H1 (cell line): ENCODE results near the gene ZNF256. TPM values are rescaled to one million over a fixed set of nuclear protein-coding genes. Genes with fewer than 3 reads are reported as not detected.
A peak's percentile ranks its signal among the peaks of the same experiment; 100 is the strongest.

Source experiments
- BCL11A ChIP-seq, 2 experiments: IDR thresholded peaks; one replicate each; pipeline ENCODE4 v1.6.1; 2011; ENCODE audit warnings: low read depth in 2 of 2, low read length in 2 of 2, mild to moderate bottlenecking in 2 of 2
- CBX5 ChIP-seq: fragments of 300-800, 300-1000 bp; sonication (generic); IDR thresholded peaks from 2 replicates; pipeline ENCODE4 v1.7.1; 2016; ENCODE audit warnings: antibody characterized with exemption, low read length, low read depth
- CBX8 ChIP-seq: fragments of 300-800, 300-1000 bp; sonication (generic); IDR thresholded peaks from 2 replicates; pipeline ENCODE4 v1.7.1; 2016; ENCODE audit warnings: low read depth, low read length, borderline replicate concordance
- CEBPB ChIP-seq: IDR thresholded peaks from 2 replicates; pipeline ENCODE4 v1.6.1; 2012; ENCODE audit warnings: low read depth, low read length
- CHD1 ChIP-seq: IDR thresholded peaks from 2 replicates; pipeline ENCODE4 v1.6.1; 2012; ENCODE audit warnings: low read depth, low read length, improper control_type of control experiment
- CTBP2 ChIP-seq: IDR thresholded peaks from 2 replicates; pipeline ENCODE4 v1.7.0; 2011; ENCODE audit warnings: borderline replicate concordance, mild to moderate bottlenecking, moderate library complexity, mixed read lengths, low read length; ENCODE audit not compliant: insufficient read depth, insufficient read length
- EGR1 ChIP-seq: IDR thresholded peaks from 2 replicates; pipeline ENCODE4 v1.6.1; 2011; ENCODE audit warnings: low read depth, low read length, borderline replicate concordance
- EZH2 ChIP-seq: fragments of 200-600 bp; sonication (generic); IDR thresholded peaks from 2 replicates; pipeline ENCODE4 v1.7.1; 2012; ENCODE audit warnings: low read depth, mild to moderate bottlenecking, moderate library complexity, low read length, inconsistent platforms; ENCODE audit not compliant: severe bottlenecking
- GABPA ChIP-seq: IDR thresholded peaks from 2 replicates; pipeline ENCODE4 v1.6.1; 2011; ENCODE audit warnings: mild to moderate bottlenecking, low read length, moderate library complexity, borderline replicate concordance; ENCODE audit not compliant: insufficient read depth
- HDAC2 ChIP-seq, 2 experiments: fragments of 300-600 bp in 1 of 2; sonication (generic) in 1 of 2; IDR thresholded peaks; 2 replicates each; pipeline ENCODE4 v1.6.1; 2011 to 2012; ENCODE audit warnings: low read depth in 2 of 2, low read length in 2 of 2, mild to moderate bottlenecking in 2 of 2, moderate library complexity in 2 of 2, borderline replicate concordance in 1 of 2, inconsistent platforms in 1 of 2
- KDM5A ChIP-seq: fragments of 200-600 bp; IDR thresholded peaks from 2 replicates; pipeline ENCODE4 v1.7.1; 2012; ENCODE audit warnings: mild to moderate bottlenecking, low read length, inconsistent platforms, mixed read lengths
- NANOG ChIP-seq: IDR thresholded peaks from 2 replicates; pipeline ENCODE4 v1.6.1; 2011; ENCODE audit warnings: low read length, low read depth, mild to moderate bottlenecking, inconsistent platforms; ENCODE audit not compliant: insufficient read depth, poor library complexity, severe bottlenecking
- NRF1 ChIP-seq: IDR thresholded peaks from 2 replicates; pipeline ENCODE4 v1.6.1; 2011; ENCODE audit warnings: mild to moderate bottlenecking, low read depth, low read length, improper control_type of control experiment
- PHF8 ChIP-seq: fragments of 200-600 bp; sonication (generic); conservative IDR thresholded peaks from 2 replicates; pipeline ENCODE4 v1.7.1; 2012; ENCODE audit warnings: low read depth, mild to moderate bottlenecking, inconsistent platforms, low read length, moderate library complexity
- POLR2A ChIP-seq, 2 experiments: IDR thresholded peaks; 1 replicate in 1 of 2; 2 replicates in 1 of 2; pipeline ENCODE4 v1.6.1; 2011; ENCODE audit warnings: low read depth in 2 of 2, low read length in 2 of 2, mild to moderate bottlenecking in 2 of 2; ENCODE audit errors: control extremely low read depth in 1 of 2
- POLR2AphosphoS5 ChIP-seq: IDR thresholded peaks from 2 replicates; pipeline ENCODE4 v1.6.1; 2011; ENCODE audit warnings: low read depth, low read length
- RBBP5 ChIP-seq: IDR thresholded peaks from 2 replicates; pipeline ENCODE4 v1.7.1; 2012; ENCODE audit warnings: low read depth, mild to moderate bottlenecking, inconsistent platforms, low read length, moderate library complexity, borderline replicate concordance
- RFX5 ChIP-seq: IDR thresholded peaks from 2 replicates; pipeline ENCODE4 v1.6.1; 2011; ENCODE audit warnings: low read depth, low read length, improper control_type of control experiment, borderline replicate concordance
- RXRA ChIP-seq: IDR thresholded peaks from 2 replicates; pipeline ENCODE4 v1.6.1; 2011; ENCODE audit warnings: low read depth, mild to moderate bottlenecking, low read length, moderate library complexity; ENCODE audit not compliant: insufficient read depth
- SP1 ChIP-seq: IDR thresholded peaks from 2 replicates; pipeline ENCODE4 v1.6.1; 2011; ENCODE audit warnings: low read depth, low read length
- TAF7 ChIP-seq: optimal IDR thresholded peaks from 2 replicates; pipeline ENCODE3; 2011; ENCODE audit warnings: low read depth, mild to moderate bottlenecking, inconsistent platforms, low read length, moderate library complexity, borderline replicate concordance
- polyA plus RNA-seq, 7 experiments: library from polyadenylated mRNA; depleted of rRNA in 3 of 7; stranded (reverse) in 5 of 7; unstranded in 2 of 7; fragments of >200 nt in 5 of 7; fragments of 200-250 nt in 2 of 7; gene quantifications; 1 replicate in 5 of 7; 2 replicates in 1 of 7; 4 replicates in 1 of 7; pipeline versions ENCODE4 v1.2.1 to v1.2.3, GENCODE V29; 2011 to 2013; ENCODE audit warnings: missing spikeins in 2 of 7, mixed read lengths in 2 of 7
- total RNA-seq: library from RNA; stranded (reverse); fragmentation: NEBNext Ultra II Directional; extraction: Animal tissue kit (Norgen Biotek cat#: 25700); gene quantifications from 2 replicates; pipeline ENCODE4 v1.2.1, GENCODE V29; 2021
- TF ChIP-seq, protein P1 (sequence below): IDR thresholded peaks from 2 replicates; pipeline ENCODE4 v1.6.1; 2011; ENCODE audit warnings: low read depth, mild to moderate bottlenecking, low read length; ENCODE audit not compliant: insufficient read depth
- TF ChIP-seq, protein P2 (sequence below): IDR thresholded peaks from 2 replicates; pipeline ENCODE4 v1.6.1; 2012; ENCODE audit warnings: inconsistent platforms

ZNF256 gene
- total and polyA plus RNA-seq, 2 of the 8 experiments (the other 6 are each of a cell fraction or from before 2014, with no cell fraction given) = 6.1 to 13.5 TPM

DNA sequence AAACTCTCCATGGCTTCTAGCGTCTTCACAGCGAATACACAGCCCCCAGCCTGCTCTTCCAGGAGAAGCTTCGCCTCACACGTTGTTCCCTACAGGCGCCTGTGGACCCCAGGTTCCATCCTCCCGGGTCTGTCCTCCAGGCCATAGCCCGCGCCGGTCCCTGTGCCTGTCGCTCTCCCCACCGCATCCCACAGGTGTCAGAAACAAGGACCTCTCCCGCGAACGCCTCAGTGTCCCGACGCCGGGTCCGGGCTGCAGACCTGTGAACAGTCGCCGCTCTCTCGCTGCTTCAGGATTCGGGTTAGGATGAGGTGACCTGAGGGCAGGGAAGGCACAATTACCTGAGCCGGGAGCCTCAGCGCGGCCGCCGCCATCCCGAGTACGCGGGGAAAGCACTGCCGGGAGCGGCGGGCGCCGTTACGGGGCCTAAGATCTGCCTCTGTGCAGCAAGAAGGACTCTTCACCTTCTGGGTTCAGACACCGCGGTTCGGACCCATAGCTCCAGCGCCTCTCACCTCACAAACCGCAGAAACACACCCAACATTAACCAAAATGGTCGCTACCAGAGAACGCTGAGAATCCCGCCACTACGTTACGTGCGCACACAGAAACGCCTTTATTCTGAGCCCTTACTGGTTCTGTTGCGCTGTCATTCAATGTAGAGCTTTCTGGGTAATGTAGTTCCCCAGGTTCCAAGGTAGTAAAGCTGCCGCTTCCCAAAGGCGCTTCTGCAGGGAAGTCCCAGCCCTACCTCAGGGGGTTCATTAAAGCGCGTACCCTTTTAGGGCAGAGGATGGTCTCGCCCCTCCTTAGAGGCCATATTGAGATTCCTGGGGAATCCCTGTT lies 12.5 kb downstream of the ZNF256 start, which contains the start of gene ZNF418 (continued):
- TF ChIP-seq HDAC2 (IDR thresholded peaks at IDR 0.05; ENCODE audit: borderline replicate concordance in 1 of 2, low read depth in 2 of 2, low read length in 2 of 2) (no peak), POLR2AphosphoS5 (peak; percentile 86), KDM5A (no peak), CHD1 (peak; percentile 77), CTBP2 (no peak), CBX8 (no peak), RFX5 (no peak), CBX5 (no peak), EZH2 (no peak), PHF8 (peak; percentile 90), TAF7 (no peak), BCL11A (IDR thresholded peaks at IDR 0.05; ENCODE audit: low read depth in 2 of 2, low read length in 2 of 2) (no peak), SP1 (peak; percentile 96), POLR2A (IDR thresholded peaks at IDR 0.05; ENCODE audit: control extremely low read depth in 1 of 2, low read depth in 2 of 2, low read length in 2 of 2) (peak; percentile 87 to 89), CEBPB (no peak), NANOG (no peak), GABPA (no peak), RBBP5 (no peak; the same call in 1 of the 2 replicates), RXRA (no peak), NRF1 (no peak), EGR1 (no peak)
- TF ChIP-seq, protein P1, sequence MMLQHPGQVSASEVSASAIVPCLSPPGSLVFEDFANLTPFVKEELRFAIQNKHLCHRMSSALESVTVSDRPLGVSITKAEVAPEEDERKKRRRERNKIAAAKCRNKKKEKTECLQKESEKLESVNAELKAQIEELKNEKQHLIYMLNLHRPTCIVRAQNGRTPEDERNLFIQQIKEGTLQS = no peak
- TF ChIP-seq, protein P2, sequence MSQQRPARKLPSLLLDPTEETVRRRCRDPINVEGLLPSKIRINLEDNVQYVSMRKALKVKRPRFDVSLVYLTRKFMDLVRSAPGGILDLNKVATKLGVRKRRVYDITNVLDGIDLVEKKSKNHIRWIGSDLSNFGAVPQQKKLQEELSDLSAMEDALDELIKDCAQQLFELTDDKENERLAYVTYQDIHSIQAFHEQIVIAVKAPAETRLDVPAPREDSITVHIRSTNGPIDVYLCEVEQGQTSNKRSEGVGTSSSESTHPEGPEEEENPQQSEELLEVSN = peak; percentile 67
